Measurements from ENCODE around the gene KIF25.

DNA sequence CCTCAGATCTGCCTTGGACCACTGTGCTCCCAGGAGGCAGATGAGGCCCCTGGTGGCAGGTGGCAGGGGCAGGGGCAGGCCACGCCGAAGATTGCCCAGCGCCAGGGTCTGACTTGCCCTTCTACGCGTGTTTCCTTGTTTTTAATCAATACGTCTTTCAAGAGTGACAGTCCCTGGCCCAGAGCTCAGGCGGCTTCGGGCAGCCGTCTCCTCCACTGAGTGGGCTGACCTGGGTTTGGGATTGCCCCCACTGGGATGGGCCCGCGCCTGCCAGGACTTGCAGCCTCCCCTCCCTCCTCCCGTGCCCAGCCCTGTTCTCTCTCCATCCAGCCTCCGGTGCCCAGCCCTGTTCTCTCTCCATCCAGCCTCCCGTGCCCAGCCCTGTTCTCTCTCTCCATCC, 60.4 kb downstream of the KIF25 start:
- TF ChIP-seq, protein P1, sequence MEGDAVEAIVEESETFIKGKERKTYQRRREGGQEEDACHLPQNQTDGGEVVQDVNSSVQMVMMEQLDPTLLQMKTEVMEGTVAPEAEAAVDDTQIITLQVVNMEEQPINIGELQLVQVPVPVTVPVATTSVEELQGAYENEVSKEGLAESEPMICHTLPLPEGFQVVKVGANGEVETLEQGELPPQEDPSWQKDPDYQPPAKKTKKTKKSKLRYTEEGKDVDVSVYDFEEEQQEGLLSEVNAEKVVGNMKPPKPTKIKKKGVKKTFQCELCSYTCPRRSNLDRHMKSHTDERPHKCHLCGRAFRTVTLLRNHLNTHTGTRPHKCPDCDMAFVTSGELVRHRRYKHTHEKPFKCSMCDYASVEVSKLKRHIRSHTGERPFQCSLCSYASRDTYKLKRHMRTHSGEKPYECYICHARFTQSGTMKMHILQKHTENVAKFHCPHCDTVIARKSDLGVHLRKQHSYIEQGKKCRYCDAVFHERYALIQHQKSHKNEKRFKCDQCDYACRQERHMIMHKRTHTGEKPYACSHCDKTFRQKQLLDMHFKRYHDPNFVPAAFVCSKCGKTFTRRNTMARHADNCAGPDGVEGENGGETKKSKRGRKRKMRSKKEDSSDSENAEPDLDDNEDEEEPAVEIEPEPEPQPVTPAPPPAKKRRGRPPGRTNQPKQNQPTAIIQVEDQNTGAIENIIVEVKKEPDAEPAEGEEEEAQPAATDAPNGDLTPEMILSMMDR (IDR thresholded peaks at IDR 0.05), result no peak
- no peak for TF ChIP-seq POLR2A (IDR thresholded peaks at IDR 0.05)
